ENCODE results near the gene SYNPO2L.
"Not testable (repeated sequence)": the region's sequence is repeated elsewhere in the genome, so short reads cannot be mapped to it uniquely, and the experiment has no call there.

GRCh38 chr10:73617143-73617542 lies 38.7 kb downstream of the SYNPO2L start:
- not testable (repeated sequence) for TF ChIP-seq CTCF (IDR thresholded peaks at IDR 0.05; ENCODE audit: insufficient read depth, low read length); GABPA (IDR thresholded peaks at IDR 0.05; ENCODE audit: low read depth); REST (IDR thresholded peaks at IDR 0.05; ENCODE audit: insufficient replicate concordance, low read depth)
